T-cell (primary cell): Measurements from ENCODE around the gene ANXA2R. TPM values are rescaled to one million over a fixed set of nuclear protein-coding genes. Genes with fewer than 3 reads are reported as not detected.
"Not testable (repeated sequence)": the region's sequence is repeated elsewhere in the genome, so short reads cannot be mapped to it uniquely, and the experiment has no call there.

Experiments used
- ATAC-seq, 4 experiments: fragments of 200-7000 bp in 3 of 4; fragments of 150-1000 bp in 1 of 4; cut with Tn5 transposase; replicated peaks in 1 of 4; 1 replicate in 3 of 4; 2 replicates in 1 of 4; pipeline ENCODE4 v1.10.0; 2021; ENCODE audit warnings: moderate library complexity in 3 of 4, mild to moderate bottlenecking in 2 of 4, moderate number of reproducible peaks in 1 of 4
- CTCF ChIA-PET, 2 donors: fragments of 300-600 bp; sonication (Branson Sonifier 250); formaldehyde crosslinking; loops; one replicate each; lab custom pipeline; 2022; ENCODE audit warnings: antibody characterized with exemption in 2 of 2; lab: Charles Lee
- POLR2A ChIA-PET, 2 donors: fragments of 300-600 bp; sonication (Branson Sonifier 250); formaldehyde crosslinking; loops; one replicate each; lab custom pipeline; 2022; ENCODE audit warnings: antibody characterized with exemption in 2 of 2; lab: Charles Lee
- DNase-seq, 35 experiments: peaks; one replicate each; pipeline versions ENCODE4 v3.0.0 to v3.0.0-alpha.2; 2013 to 2023
- H3K27ac ChIP-seq: one replicate; pipeline ENCODE4 v1.5.1; 2013; ENCODE audit warnings: low read length
- H3K27me3 ChIP-seq, 2 experiments: replicated peaks in 1 of 2; 1 replicate in 1 of 2; 2 replicates in 1 of 2; pipeline versions ENCODE4 v1.6.1 to v1.7.0; 2013; ENCODE audit warnings: low read length in 1 of 2, mixed read lengths in 1 of 2; ENCODE audit not compliant: control insufficient read depth in 2 of 2, insufficient read depth in 2 of 2; ENCODE audit errors: extremely low read depth in 1 of 2
- H3K36me3 ChIP-seq, 2 donors: 1 replicate in 1 of 2; 2 replicates in 1 of 2; pipeline versions ENCODE4 v1.6.1 to v1.7.0; 2013; ENCODE audit warnings: low read length in 1 of 2; ENCODE audit not compliant: control insufficient read depth in 2 of 2, insufficient read depth in 1 of 2; ENCODE audit errors: extremely low read depth in 1 of 2
- H3K4me1 ChIP-seq, 2 experiments: 1 replicate in 1 of 2; 2 replicates in 1 of 2; pipeline versions ENCODE4 v1.6.1 to v1.7.0; 2013; ENCODE audit warnings: low read length in 2 of 2, mixed read lengths in 1 of 2; ENCODE audit not compliant: insufficient read depth in 2 of 2, control insufficient read depth in 1 of 2; ENCODE audit errors: extremely low read depth in 1 of 2
- H3K4me3 ChIP-seq, 2 donors: 1 replicate in 1 of 2; 2 replicates in 1 of 2; pipeline versions ENCODE4 v1.5.1 to v1.7.0; 2013; ENCODE audit warnings: mild to moderate bottlenecking in 2 of 2, low read length in 1 of 2, moderate library complexity in 1 of 2; ENCODE audit not compliant: control insufficient read depth in 1 of 2; ENCODE audit errors: extremely low read depth in 1 of 2
- H3K9me3 ChIP-seq: 2 replicates; pipeline ENCODE4 v1.7.0; 2013
- H3K27ac Mint-ChIP-seq, 2 donors: one replicate each; pipeline ENCODE4 v1.8.0; 2020 to 2021; ENCODE audit warnings: mild to moderate bottlenecking in 2 of 2, mixed read lengths in 2 of 2
- H3K27me3 Mint-ChIP-seq, 2 donors: one replicate each; pipeline ENCODE4 v1.8.0; 2021 to 2022; ENCODE audit warnings: mixed read lengths in 2 of 2
- H3K36me3 Mint-ChIP-seq: one replicate; pipeline ENCODE4 v1.8.0; 2021; ENCODE audit warnings: mixed read lengths
- H3K4me1 Mint-ChIP-seq, 3 donors: one replicate each; pipeline ENCODE4 v1.8.0; 2020 to 2022; ENCODE audit warnings: mixed read lengths in 3 of 3, mild to moderate bottlenecking in 1 of 3
- H3K4me3 Mint-ChIP-seq, 3 donors: one replicate each; pipeline ENCODE4 v1.8.0; 2020 to 2022; ENCODE audit warnings: mild to moderate bottlenecking in 3 of 3, mixed read lengths in 3 of 3, moderate library complexity in 3 of 3
- H3K9me3 Mint-ChIP-seq, 3 donors: one replicate each; pipeline ENCODE4 v1.8.0; 2020 to 2022; ENCODE audit warnings: mixed read lengths in 3 of 3
- WGBS: methylation state at CpG from one replicate; pipeline ENCODE4 v1.1.5; 2013; ENCODE audit warnings: missing lambda C conversion rate; ENCODE audit not compliant: insufficient coverage; 5-methylcytosine and 5-hydroxymethylcytosine counted together
- total RNA-seq, 35 experiments: library from RNA in 6 of 35; stranded (reverse) in 6 of 35; fragments of 120-200 nt in 1 of 35; gene quantifications; one replicate each; pipeline versions ENCODE4 v1.2.1 to v1.2.4 and lab custom pipeline; 2013 to 2026

Gene ANXA2R
- total RNA-seq, 5 donors from 2014 or later (not counting 1 experiment from before 2014, with no cell fraction given): 47.8 to 64.1 (median 53.1) TPM

GRCh38 chr5:43078956-43079355, 38.8 kb upstream of the ANXA2R start:
- H3K27ac ChIP-seq: no peak overlapping the region
- 100% methylated on average over 2 of the region's 4 CpGs for WGBS
- no peak for ATAC-seq
- H3K4me3 ChIP-seq: no peak overlapping the region
- no peak overlapping the region for H3K4me3 Mint-ChIP-seq
- no peaks in the 10 kb centered on the region for H3K9me3 ChIP-seq
- no peaks in the 10 kb centered on the region for H3K9me3 Mint-ChIP-seq
- H3K27ac Mint-ChIP-seq: no peak overlapping the region
- POLR2A ChIA-PET: no interaction called here
- no peaks in the 10 kb centered on the region for H3K27me3 Mint-ChIP-seq
- CTCF ChIA-PET: no interaction called here
- peaks cover 22 to 30% (median 23%) of the 10 kb centered on the region in 3 donors for H3K4me1 Mint-ChIP-seq
- peaks cover 11 to 29% of the 10 kb centered on the region in 2 donors for H3K36me3 ChIP-seq
- H3K4me1 ChIP-seq: peaks cover 0 to 12% of the 10 kb centered on the region in 2 experiments
- H3K36me3 Mint-ChIP-seq: peaks cover 33% of the 10 kb centered on the region
- no peaks in the 10 kb centered on the region for H3K27me3 ChIP-seq
- no peak for DNase-seq

DNA sequence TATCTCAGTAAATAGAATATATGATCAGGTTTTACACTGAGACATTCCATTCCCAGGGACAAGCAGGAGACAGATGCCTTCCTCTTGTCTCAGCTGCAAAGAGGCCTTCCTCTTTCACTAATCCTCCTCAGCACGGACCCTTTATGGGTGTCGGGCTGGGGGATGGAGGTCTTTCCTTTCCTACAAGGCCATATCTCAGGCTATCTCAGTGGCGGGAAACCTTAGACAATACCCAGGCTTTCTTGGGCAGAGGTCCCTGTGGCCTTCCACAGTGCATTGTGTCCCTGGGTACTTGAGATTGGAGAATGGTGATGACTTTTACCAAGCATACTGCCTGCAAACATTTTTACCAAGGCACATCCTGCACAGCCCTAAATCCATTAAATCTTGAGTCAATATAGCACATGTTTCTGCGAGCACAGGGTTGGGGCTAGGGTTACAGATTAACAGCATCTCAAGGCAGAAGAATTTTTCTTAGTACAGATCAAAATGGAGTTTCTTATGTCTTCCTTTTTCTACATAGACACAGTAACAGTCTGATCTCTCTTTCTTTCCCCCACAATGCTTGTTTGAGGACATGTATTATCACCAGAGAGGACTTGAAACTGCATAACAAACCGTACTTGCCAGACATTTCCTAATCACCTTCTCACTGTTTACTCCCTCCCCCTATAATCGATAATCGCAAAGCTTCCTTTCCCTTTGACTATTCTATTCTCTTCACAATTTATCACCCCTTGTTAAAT, 37.5 kb upstream of the ANXA2R start:
- H3K4me3 ChIP-seq, H3K27me3 Mint-ChIP-seq, CTCF ChIA-PET, POLR2A ChIA-PET, H3K9me3 Mint-ChIP-seq, H3K9me3 ChIP-seq, H3K4me3 Mint-ChIP-seq, H3K27me3 ChIP-seq, DNase-seq, ATAC-seq, H3K27ac ChIP-seq: not testable (repeated sequence)
- Mint-ChIP-seq H3K4me1 (peaks cover 32 to 42% (median 32%) of the 10 kb centered on the region in 3 donors), H3K27ac (peak overlapping the region in 1 of 2 donors; percentile 46), H3K36me3 (peaks cover 36% of the 10 kb centered on the region)
- 78% methylated on average over 3 of the region's 7 CpGs for WGBS
- Histone ChIP-seq H3K36me3 (peaks cover 11 to 32% of the 10 kb centered on the region in 2 donors), H3K4me1 (peaks cover 0 to 21% of the 10 kb centered on the region in 2 experiments)

- Histone ChIP-seq H3K4me1 (peaks cover 0 to 29% of the 10 kb centered on the region in 2 experiments), H3K36me3 (peaks cover 13 to 41% of the 10 kb centered on the region in 2 donors), H3K9me3 (no peaks in the 10 kb centered on the region), H3K4me3 (no peak overlapping the region), H3K27me3 (no peaks in the 10 kb centered on the region), H3K27ac (no peak overlapping the region)
- Mint-ChIP-seq H3K4me1 (peaks cover 40 to 51% (median 43%) of the 10 kb centered on the region in 3 donors), H3K9me3 (no peaks in the 10 kb centered on the region), H3K36me3 (peaks cover 29% of the 10 kb centered on the region), H3K27me3 (no peaks in the 10 kb centered on the region), H3K27ac (peak overlapping the region; percentile 77 to 88), H3K4me3 (peak overlapping the region in 2 of 3 donors; percentile 4 to 21)
- 95% methylated on average over 9 of the region's 12 CpGs for WGBS
- DNase-seq: no peak
- POLR2A ChIA-PET: interaction anchor here in 1 of 2 donors (0.5 kb wide), 1 partner anchor 125 kb away, joined by 6 read pairs; no protein-coding TSS in a partner anchor
- no peak for ATAC-seq
- CTCF ChIA-PET: interaction anchor here (0.5 to 1.4 kb wide), 4 partner anchors 32 to 236 kb away, joined by 3 to 6 read pairs (median 4); no protein-coding TSS in a partner anchor
Observed at GRCh38 chr5:43075319-43076293, 35.5 kb upstream of the ANXA2R start.

DNA sequence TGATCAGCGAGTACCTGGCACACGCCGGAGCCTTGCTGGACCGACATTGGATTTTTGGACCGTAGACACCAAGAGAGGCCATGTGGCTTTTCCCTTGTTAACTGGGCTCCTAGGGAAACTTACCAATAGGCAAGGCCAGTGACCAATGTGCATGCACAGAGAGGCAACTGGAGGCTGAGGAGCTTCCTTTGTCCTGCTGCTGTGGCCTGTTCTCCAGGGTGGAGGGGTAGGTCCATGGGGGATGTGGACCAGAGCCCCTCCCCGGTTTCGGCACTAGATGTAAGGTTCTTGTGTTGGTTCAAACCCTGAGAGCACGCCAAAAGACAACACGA, 34.8 kb upstream of the ANXA2R start:
- DNase-seq (no peak), ATAC-seq (no peak)
- 95% methylated on average over 8 of the region's 9 CpGs for WGBS
- Mint-ChIP-seq H3K36me3 (peaks cover 34% of the 10 kb centered on the region), H3K4me1 (peaks cover 45 to 56% (median 48%) of the 10 kb centered on the region in 3 donors), H3K27me3 (no peaks in the 10 kb centered on the region), H3K27ac (peak overlapping the region; percentile 77 to 88), H3K9me3 (no peaks in the 10 kb centered on the region), H3K4me3 (no peak overlapping the region)
- CTCF ChIA-PET: interaction anchor here (1.3 to 1.4 kb wide), 2 partner anchors 32 to 237 kb away, joined by 3 to 4 read pairs; no protein-coding TSS in a partner anchor
- POLR2A ChIA-PET: no interaction called here
- Histone ChIP-seq H3K9me3 (no peaks in the 10 kb centered on the region), H3K27ac (no peak overlapping the region), H3K4me1 (peaks cover 0 to 35% of the 10 kb centered on the region in 2 experiments), H3K27me3 (no peaks in the 10 kb centered on the region), H3K4me3 (no peak overlapping the region), H3K36me3 (peaks cover 13 to 42% of the 10 kb centered on the region in 2 donors)

GRCh38 chr5:43073597-43074546, 33.8 kb upstream of the ANXA2R start:
- peak; percentile 61 to 78 (median 64) for ATAC-seq
- Histone ChIP-seq H3K4me3 (no peak overlapping the region), H3K27me3 (no peaks in the 10 kb centered on the region), H3K9me3 (no peaks in the 10 kb centered on the region), H3K27ac (no peak overlapping the region), H3K36me3 (peaks cover 13 to 38% of the 10 kb centered on the region in 2 donors), H3K4me1 (peaks cover 4 to 46% of the 10 kb centered on the region in 2 experiments)
- Mint-ChIP-seq H3K36me3 (peaks cover 37% of the 10 kb centered on the region), H3K9me3 (no peaks in the 10 kb centered on the region), H3K27me3 (no peaks in the 10 kb centered on the region), H3K27ac (peak overlapping the region; percentile 29 to 70), H3K4me1 (peaks cover 56 to 66% (median 56%) of the 10 kb centered on the region in 3 donors), H3K4me3 (no peak overlapping the region)
- ChIA-PET CTCF (interaction anchor here (0.6 to 1.5 kb wide), 6 partner anchors 9 to 162 kb away, joined by 3 to 5 read pairs (median 4); no protein-coding TSS in a partner anchor), POLR2A (no interaction called here)
- WGBS: 98% methylated on average over 11 of the region's 12 CpGs
- peak in 30 of 35 experiments; percentile 15 to 77 (median 34) for DNase-seq
